Neural progenitor cell (in vitro differentiated cells): ENCODE results near the gene MRPS18B. TPM values are rescaled to one million over a fixed set of nuclear protein-coding genes. Genes with fewer than 3 reads are reported as not detected.

Source experiments
- DNase-seq: peaks from one replicate; pipeline ENCODE4 v3.0.0-alpha.2; 2016; ENCODE audit warnings: low spot score
- H2AFZ ChIP-seq: fragments of 200-600 bp; sonication (generic); replicated peaks from 2 replicates; pipeline ENCODE4 v1.6.1; 2016; ENCODE audit warnings: antibody characterized with exemption
- H3F3A ChIP-seq: fragments of 200-600 bp; sonication (generic); 2 replicates; pipeline ENCODE4 v1.6.1; 2016; ENCODE audit warnings: antibody characterized with exemption, low read depth
- H3K27ac ChIP-seq: fragments of 200-600 bp; sonication (generic); 2 replicates; pipeline ENCODE4 v1.5.1; 2016; ENCODE audit warnings: mild to moderate bottlenecking
- H3K27me3 ChIP-seq: fragments of 200-600 bp; sonication (generic); 2 replicates; pipeline ENCODE4 v1.6.1; 2016; ENCODE audit warnings: mild to moderate bottlenecking, moderate library complexity
- H3K36me3 ChIP-seq: fragments of 200-600 bp; sonication (generic); 2 replicates; pipeline ENCODE4 v1.5.1; 2016
- H3K4me1 ChIP-seq: fragments of 200-600 bp; sonication (generic); 2 replicates; pipeline ENCODE4 v1.6.1; 2016; ENCODE audit warnings: mixed run types
- H3K4me2 ChIP-seq: fragments of 200-600 bp; sonication (generic); 2 replicates; pipeline ENCODE4 v1.6.1; 2016
- H3K4me3 ChIP-seq: fragments of 200-600 bp; sonication (generic); 2 replicates; pipeline ENCODE4 v1.5.1; 2016
- H3K79me2 ChIP-seq: fragments of 200-600 bp; sonication (generic); 2 replicates; pipeline ENCODE4 v1.6.1; 2016; ENCODE audit warnings: low read depth
- H3K9ac ChIP-seq: fragments of 200-600 bp; sonication (generic); 2 replicates; pipeline ENCODE4 v1.6.1; 2016
- H3K9me3 ChIP-seq: fragments of 200-600 bp; sonication (generic); 2 replicates; pipeline ENCODE4 v1.5.1; 2016; ENCODE audit warnings: low read depth
- H4K20me1 ChIP-seq: fragments of 200-600 bp; sonication (generic); 2 replicates; pipeline ENCODE4 v1.6.1; 2016; ENCODE audit warnings: low read depth
- H3K27ac Mint-ChIP-seq: 3 replicates; pipeline ENCODE4 v1.8.0; 2021; ENCODE audit warnings: mixed read lengths
- H3K27me3 Mint-ChIP-seq: 2 replicates; pipeline ENCODE4 v1.8.0; 2022; ENCODE audit warnings: low read depth, mild to moderate bottlenecking, inconsistent platforms, moderate library complexity, mixed read lengths; ENCODE audit not compliant: insufficient read depth
- H3K36me3 Mint-ChIP-seq: 3 replicates; pipeline ENCODE4 v1.8.0; 2021; ENCODE audit warnings: mixed read lengths
- H3K4me1 Mint-ChIP-seq: 3 replicates; pipeline ENCODE4 v1.8.0; 2021; ENCODE audit warnings: mixed read lengths
- H3K4me3 Mint-ChIP-seq: 3 replicates; pipeline ENCODE4 v1.8.0; 2021; ENCODE audit warnings: mild to moderate bottlenecking, moderate library complexity, mixed read lengths
- H3K9me3 Mint-ChIP-seq: 3 replicates; pipeline ENCODE4 v1.8.0; 2020; ENCODE audit warnings: mixed read lengths
- EZH2 ChIP-seq: fragments of 200-600 bp; sonication (generic); IDR thresholded peaks from 2 replicates; pipeline ENCODE4 v1.6.1; 2017; ENCODE audit warnings: antibody characterized with exemption, mild to moderate bottlenecking, moderate library complexity
- EZH2phosphoT487 ChIP-seq: fragments of 200-600 bp; sonication (generic); IDR thresholded peaks from 2 replicates; pipeline ENCODE4 v1.6.1; 2017; ENCODE audit warnings: antibody characterized with exemption
- total RNA-seq: library from RNA; depleted of rRNA; stranded (reverse); fragments of >200 nt; gene quantifications from 2 replicates; pipeline ENCODE4 v1.2.3, GENCODE V29; 2015; ENCODE audit warnings: low replicate concordance
- TF ChIP-seq, protein P1 (sequence below): fragments of 200-600 bp; sonication (generic); IDR thresholded peaks from 2 replicates; pipeline ENCODE4 v1.5.1; 2017; ENCODE audit warnings: antibody characterized with exemption, mild to moderate bottlenecking

Gene MRPS18B
- total RNA-seq, 1 donor from 2014 or later, result 18.5 TPM

DNA sequence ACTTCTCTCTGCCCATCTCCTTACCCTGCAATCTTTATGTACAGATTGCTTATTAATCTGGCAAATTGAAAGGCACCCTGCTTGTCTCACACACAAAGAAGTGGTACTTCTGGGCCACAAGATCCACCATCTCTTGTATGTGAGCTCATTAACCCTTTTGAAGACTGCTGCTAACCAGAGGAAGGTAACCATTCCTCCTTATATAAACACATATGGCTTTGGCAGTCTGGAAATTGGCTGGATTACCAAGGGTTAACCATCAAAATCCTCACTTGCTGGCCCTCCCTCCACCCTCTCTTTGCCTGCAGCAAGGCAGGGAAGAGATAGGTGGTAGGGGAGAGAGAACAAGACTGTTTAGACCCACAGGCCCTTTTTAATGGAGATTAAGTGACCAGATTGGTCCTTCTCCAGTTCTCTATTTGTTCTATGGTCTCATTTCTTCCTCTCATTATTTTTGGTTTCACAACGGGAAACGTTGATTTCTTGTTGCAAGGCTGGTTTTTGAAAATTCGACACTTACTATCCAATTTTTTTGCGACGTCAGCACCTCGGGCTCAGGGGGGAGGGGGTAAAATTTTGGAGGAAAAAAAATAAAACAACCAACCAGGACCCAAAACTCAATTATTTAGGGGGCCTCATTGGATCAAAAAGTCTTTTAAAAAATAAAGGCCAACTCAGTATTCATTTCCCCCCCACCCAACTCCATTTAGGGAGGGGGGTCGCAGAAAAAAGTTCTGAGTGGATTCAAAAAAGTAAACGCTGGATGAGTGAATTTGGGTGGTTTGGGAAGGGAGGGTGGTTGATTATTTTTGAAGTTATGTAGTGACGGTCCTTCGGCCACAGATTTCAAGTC is 1.5 kb upstream of the MRPS18B start:
- peaks cover 23% of the 10 kb centered on the region for H3K4me1 ChIP-seq
- H3K9ac ChIP-seq, result peak overlapping the region; percentile 99
- peaks cover 50% of the 10 kb centered on the region for H3F3A ChIP-seq
- peak; percentile 51 for DNase-seq
- no peak overlapping the region for H2AFZ ChIP-seq
- Mint-ChIP-seq H3K9me3 (peaks cover 7% of the 10 kb centered on the region), H3K4me3 (peak overlapping the region; percentile 96), H3K36me3 (peaks cover 29% of the 10 kb centered on the region), H3K4me1 (peaks cover 50% of the 10 kb centered on the region), H3K27ac (peak overlapping the region; percentile 98), H3K27me3 (peaks cover 25% of the 10 kb centered on the region)
- peaks cover 79% of the 10 kb centered on the region for H3K79me2 ChIP-seq
- H3K9me3 ChIP-seq, result no peaks in the 10 kb centered on the region
- TF ChIP-seq EZH2, result no peak
- no peak for TF ChIP-seq EZH2phosphoT487
- TF ChIP-seq, protein P1, sequence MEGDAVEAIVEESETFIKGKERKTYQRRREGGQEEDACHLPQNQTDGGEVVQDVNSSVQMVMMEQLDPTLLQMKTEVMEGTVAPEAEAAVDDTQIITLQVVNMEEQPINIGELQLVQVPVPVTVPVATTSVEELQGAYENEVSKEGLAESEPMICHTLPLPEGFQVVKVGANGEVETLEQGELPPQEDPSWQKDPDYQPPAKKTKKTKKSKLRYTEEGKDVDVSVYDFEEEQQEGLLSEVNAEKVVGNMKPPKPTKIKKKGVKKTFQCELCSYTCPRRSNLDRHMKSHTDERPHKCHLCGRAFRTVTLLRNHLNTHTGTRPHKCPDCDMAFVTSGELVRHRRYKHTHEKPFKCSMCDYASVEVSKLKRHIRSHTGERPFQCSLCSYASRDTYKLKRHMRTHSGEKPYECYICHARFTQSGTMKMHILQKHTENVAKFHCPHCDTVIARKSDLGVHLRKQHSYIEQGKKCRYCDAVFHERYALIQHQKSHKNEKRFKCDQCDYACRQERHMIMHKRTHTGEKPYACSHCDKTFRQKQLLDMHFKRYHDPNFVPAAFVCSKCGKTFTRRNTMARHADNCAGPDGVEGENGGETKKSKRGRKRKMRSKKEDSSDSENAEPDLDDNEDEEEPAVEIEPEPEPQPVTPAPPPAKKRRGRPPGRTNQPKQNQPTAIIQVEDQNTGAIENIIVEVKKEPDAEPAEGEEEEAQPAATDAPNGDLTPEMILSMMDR, result no peak
- peak overlapping the region; percentile 77 for H3K4me3 ChIP-seq
- peak overlapping the region; percentile 100 for H3K27ac ChIP-seq
- H3K36me3 ChIP-seq, result peaks cover 10% of the 10 kb centered on the region
- peaks cover 42% of the 10 kb centered on the region for H4K20me1 ChIP-seq
- H3K27me3 ChIP-seq, result no peaks in the 10 kb centered on the region
- H3K4me2 ChIP-seq, result peak overlapping the region; percentile 97

DNA sequence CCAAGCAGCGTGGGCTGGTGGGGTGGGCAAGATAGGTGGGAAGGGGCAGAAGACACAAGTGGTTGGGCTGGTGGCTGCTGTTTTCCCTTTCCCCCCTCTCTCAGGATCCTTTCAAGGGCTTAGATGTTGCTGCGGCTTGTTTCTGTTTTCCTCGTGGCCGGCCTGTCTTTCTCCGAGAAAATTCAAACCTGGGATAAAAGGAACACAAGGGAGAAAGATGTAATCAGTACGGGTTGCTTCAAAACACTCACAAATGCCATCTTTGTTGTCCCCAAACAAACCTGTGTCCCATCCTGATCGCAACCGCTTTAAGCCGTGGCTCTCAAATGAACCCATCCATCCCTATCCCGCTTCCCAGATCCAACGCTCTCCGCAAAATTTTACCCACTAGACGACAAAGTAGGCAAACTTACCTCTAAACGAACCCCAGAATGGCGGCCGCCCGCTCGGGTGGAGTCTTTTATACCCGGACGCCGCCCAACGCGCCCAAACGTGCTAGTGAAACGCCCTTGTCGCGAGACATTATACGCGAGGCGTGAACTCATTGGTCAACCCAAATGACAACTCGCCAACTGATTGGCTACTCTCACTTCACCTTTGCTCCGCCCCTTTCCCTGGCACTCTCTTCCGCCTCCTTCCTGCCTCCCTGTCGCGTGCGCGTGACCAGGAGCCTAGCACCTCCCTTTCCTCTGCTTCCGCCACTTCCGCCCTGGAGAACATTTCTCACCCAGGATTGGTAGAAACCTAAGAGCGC is 652 bp upstream of the MRPS18B start, which contains the start of gene PPP1R10:
Gene PPP1R10 (minus strand): TSS at position 433 of the 754 bp plus-strand sequence. CDS start 7,299 bp downstream, outside the sequence.
- H3K4me1 ChIP-seq, result peaks cover 23% of the 10 kb centered on the region
- H3K4me2 ChIP-seq, result peak within 1 kb of the TSS; percentile 98
- H3K9ac ChIP-seq, result peak within 1 kb of the TSS; percentile 99
- H3K27me3 ChIP-seq, result no peaks in the 10 kb centered on the region
- peak within 1 kb of the TSS; percentile 85 for H3K4me3 ChIP-seq
- peak within 1 kb of the TSS; percentile 100 for H3K27ac ChIP-seq
- DNase-seq, result peak; percentile 100
- Mint-ChIP-seq H3K4me3 (peak within 1 kb of the TSS; percentile 96), H3K36me3 (peaks cover 26% of the 10 kb centered on the region), H3K4me1 (peaks cover 42% of the 10 kb centered on the region), H3K27me3 (peaks cover 25% of the 10 kb centered on the region), H3K9me3 (peaks cover 7% of the 10 kb centered on the region), H3K27ac (peak within 1 kb of the TSS; percentile 98)
- H2AFZ ChIP-seq, result peak within 1 kb of the TSS; percentile 92
- H3K79me2 ChIP-seq, result peaks cover 71% of the 10 kb centered on the region
- peaks cover 46% of the 10 kb centered on the region for H3F3A ChIP-seq
- no peaks in the 10 kb centered on the region for H3K9me3 ChIP-seq
- TF ChIP-seq, protein P1, result no peak
- no peak for TF ChIP-seq EZH2phosphoT487
- TF ChIP-seq EZH2, result no peak
- peaks cover 34% of the 10 kb centered on the region for H4K20me1 ChIP-seq
- H3K36me3 ChIP-seq, result peaks cover 10% of the 10 kb centered on the region

DNA sequence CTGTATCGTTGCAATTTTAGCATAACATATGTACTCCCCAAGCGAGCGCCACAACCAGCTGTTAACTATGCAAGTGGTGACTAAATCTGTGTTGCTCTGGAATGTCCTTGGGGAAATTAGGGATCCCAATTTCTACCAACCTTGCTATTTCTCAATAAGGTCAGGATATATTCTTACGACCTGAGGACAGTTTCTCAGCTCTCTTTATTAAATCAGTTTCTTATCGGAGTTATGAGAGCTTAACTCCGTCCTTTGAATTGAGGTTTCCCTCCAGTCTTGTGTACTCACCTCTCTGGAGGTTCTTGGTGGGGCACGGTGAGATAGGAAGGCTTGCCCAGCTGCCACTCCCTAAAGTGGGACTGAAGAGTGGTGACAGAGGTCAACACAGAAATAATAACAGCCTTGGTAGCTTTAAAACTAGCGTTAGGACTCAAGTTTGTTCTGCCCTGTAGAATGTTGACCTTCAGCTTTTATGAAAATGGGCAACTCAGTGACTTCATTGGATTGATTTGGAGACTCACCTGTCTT is 694 bp downstream of the MRPS18B start:
- Mint-ChIP-seq H3K27me3 (peaks cover 24% of the 10 kb centered on the region), H3K4me3 (peak overlapping the region; percentile 96), H3K9me3 (peaks cover 7% of the 10 kb centered on the region), H3K4me1 (peaks cover 31% of the 10 kb centered on the region), H3K36me3 (peaks cover 29% of the 10 kb centered on the region), H3K27ac (peak overlapping the region; percentile 91)
- Histone ChIP-seq H2AFZ (no peak overlapping the region), H3K9me3 (no peaks in the 10 kb centered on the region), H3K4me1 (peaks cover 13% of the 10 kb centered on the region), H3K4me3 (peak overlapping the region; percentile 85), H3K27ac (no peak overlapping the region), H3K9ac (peak overlapping the region; percentile 78), H3K36me3 (peaks cover 10% of the 10 kb centered on the region), H3K4me2 (peak overlapping the region; percentile 98), H3K79me2 (peaks cover 57% of the 10 kb centered on the region), H3K27me3 (no peaks in the 10 kb centered on the region), H3F3A (peaks cover 35% of the 10 kb centered on the region), H4K20me1 (peaks cover 21% of the 10 kb centered on the region)
- no peak for DNase-seq
- TF ChIP-seq EZH2 (no peak), EZH2phosphoT487 (no peak)
- TF ChIP-seq, protein P1, result no peak
